ENCODE results near the gene DNER. TPM values are rescaled to one million over a fixed set of nuclear protein-coding genes. Genes with fewer than 3 reads are reported as not detected.

Gene DNER
- total and polyA plus RNA-seq, 12 donors, result 49.2 to 309 (median 155) TPM

GRCh38 chr2:229434187-229434586 is 280.2 kb downstream of the DNER start:
- Histone ChIP-seq H3K4me1 (replicated peaks in 1 of 2) (peaks cover 4 to 10% of the 10 kb centered on the region in 2 donors), H3K9me3 (replicated peaks in 1 of 3) (no peaks in the 10 kb centered on the region), H3K27ac (peak overlapping the region in 1 of 5 donors; percentile 30), H3K27me3 (no peaks in the 10 kb centered on the region), H3K4me3 (no peak overlapping the region), H3K36me3 (replicated peaks in 1 of 2) (no peaks in the 10 kb centered on the region)
- intact Hi-C loops (cut with DNase I), result loop anchor here in 1 of 2 donors (5.0 kb wide), 1 partner anchor 153 kb away; no protein-coding TSS in a partner anchor
- TF ChIP-seq CTCF (IDR thresholded peaks at IDR 0.05) (no peak), POLR2A (IDR thresholded peaks at IDR 0.05) (no peak)
- 38 to 53% (median 47%) methylated on average over 2 of the region's 2 CpGs for WGBS, 4 donors
- peak in 1 of 7 donors; percentile 19 for DNase-seq

- Histone ChIP-seq H3K27ac (no peak overlapping the region), H3K4me3 (no peak overlapping the region), H3K9me3 (replicated peaks in 1 of 3) (no peaks in the 10 kb centered on the region), H3K4me1 (replicated peaks in 1 of 2) (peaks cover 4 to 10% of the 10 kb centered on the region in 2 donors), H3K27me3 (no peaks in the 10 kb centered on the region), H3K36me3 (replicated peaks in 1 of 2) (no peaks in the 10 kb centered on the region)
- DNase-seq, result no peak
- intact Hi-C loops (cut with DNase I), result loop anchor here in 1 of 2 donors (5.0 kb wide), 1 partner anchor 154 kb away; no protein-coding TSS in a partner anchor
- TF ChIP-seq CTCF (IDR thresholded peaks at IDR 0.05) (no peak), POLR2A (IDR thresholded peaks at IDR 0.05) (no peak)
- 85 to 88% (median 86%) methylated on average over 5 of the region's 5 CpGs for WGBS, 4 donors
These were observed 281.0 kb downstream of the DNER start for GRCh38 chr2:229433351-229433750.

- 8 to 16% (median 14%) methylated on average over 2 of the region's 2 CpGs for WGBS, 4 donors
- DNase-seq, result no peak
- TF ChIP-seq CTCF (IDR thresholded peaks at IDR 0.05) (peak; percentile 43 to 74 (median 58)), POLR2A (IDR thresholded peaks at IDR 0.05) (no peak)
- H3K9me3 ChIP-seq (replicated peaks in 1 of 3), result no peaks in the 10 kb centered on the region
- H3K27me3 ChIP-seq, result no peaks in the 10 kb centered on the region
- intact Hi-C loops (cut with DNase I), result loop anchor here in 1 of 2 donors (5.0 kb wide), 1 partner anchor 156 kb away; no protein-coding TSS in a partner anchor
- H3K27ac ChIP-seq, result peak overlapping the region in 3 of 5 donors; percentile 15 to 42 (median 17)
- peaks cover 4 to 10% of the 10 kb centered on the region in 2 donors for H3K4me1 ChIP-seq (replicated peaks in 1 of 2)
- H3K36me3 ChIP-seq (replicated peaks in 1 of 2), result no peaks in the 10 kb centered on the region
- no peak overlapping the region for H3K4me3 ChIP-seq
These were observed 282.9 kb downstream of the DNER start for GRCh38 chr2:229431327-229431954.

- H3K27ac ChIP-seq, result peak overlapping the region in 1 of 5 donors; percentile 16
- DNase-seq, result no peak
- intact Hi-C loops (cut with DNase I), result loop anchor here in 1 of 2 donors (10.0 kb wide), 1 partner anchor 285 kb away; the partner anchor contains the start of gene DNER
- no peaks in the 10 kb centered on the region for H3K9me3 ChIP-seq (replicated peaks in 1 of 3)
- H3K4me1 ChIP-seq (replicated peaks in 1 of 2), result peaks cover 4 to 10% of the 10 kb centered on the region in 2 donors
- no peaks in the 10 kb centered on the region for H3K27me3 ChIP-seq
- no peak for TF ChIP-seq POLR2A (IDR thresholded peaks at IDR 0.05)
- TF ChIP-seq CTCF (IDR thresholded peaks at IDR 0.05), result no peak
- H3K4me3 ChIP-seq, result no peak overlapping the region
- 73 to 86% (median 77%) methylated on average over 5 of the region's 5 CpGs for WGBS, 4 donors
- no peaks in the 10 kb centered on the region for H3K36me3 ChIP-seq (replicated peaks in 1 of 2)
These were observed 284.8 kb downstream of the DNER start for GRCh38 chr2:229429589-229429988.
